Smooth muscle cell (in vitro differentiated cells): ENCODE results near the gene BHMT. TPM values are rescaled to one million over a fixed set of nuclear protein-coding genes. Genes with fewer than 3 reads are reported as not detected.
"Not testable (repeated sequence)": the region's sequence is repeated elsewhere in the genome, so short reads cannot be mapped to it uniquely, and the experiment has no call there.

Source experiments
- DNase-seq: peaks from one replicate; lab custom pipeline; 2025; ENCODE audit not compliant: unreplicated experiment; lab: John Stamatoyannopoulos, UW
- H2AFZ ChIP-seq: fragments of 200-600 bp; sonication (generic); 2 replicates; pipeline ENCODE4 v1.6.0; 2016; ENCODE audit warnings: antibody characterized with exemption, low read depth, mild to moderate bottlenecking
- H3F3A ChIP-seq: fragments of 200-600 bp; sonication (generic); 2 replicates; pipeline ENCODE4 v1.6.0; 2017; ENCODE audit warnings: antibody characterized with exemption, low read depth
- H3K27ac ChIP-seq: fragments of 200-600 bp; sonication (generic); 2 replicates; pipeline ENCODE4 v1.5.1; 2016; ENCODE audit warnings: low read depth, mild to moderate bottlenecking
- H3K27me3 ChIP-seq: fragments of 200-600 bp; sonication (generic); 2 replicates; pipeline ENCODE4 v1.6.1; 2016; ENCODE audit warnings: low read depth, mild to moderate bottlenecking
- H3K36me3 ChIP-seq: fragments of 200-600 bp; sonication (generic); 2 replicates; pipeline ENCODE4 v1.5.1; 2016; ENCODE audit warnings: low read depth
- H3K4me1 ChIP-seq: fragments of 200-600 bp; sonication (generic); 2 replicates; pipeline ENCODE4 v1.5.1; 2016; ENCODE audit warnings: low read depth
- H3K4me2 ChIP-seq: fragments of 200-600 bp; sonication (generic); 2 replicates; pipeline ENCODE4 v1.6.0; 2016; ENCODE audit warnings: mild to moderate bottlenecking
- H3K4me3 ChIP-seq: fragments of 200-600 bp; sonication (generic); 2 replicates; pipeline ENCODE4 v1.5.1; 2016; ENCODE audit warnings: mild to moderate bottlenecking
- H3K79me2 ChIP-seq: fragments of 200-600 bp; sonication (generic); 2 replicates; pipeline ENCODE4 v1.6.0; 2016; ENCODE audit warnings: low read depth, mild to moderate bottlenecking
- H3K9ac ChIP-seq: fragments of 200-600 bp; sonication (generic); 2 replicates; pipeline ENCODE4 v1.6.0; 2016; ENCODE audit warnings: low read depth
- H3K9me3 ChIP-seq: fragments of 200-600 bp; sonication (generic); replicated peaks from 2 replicates; pipeline ENCODE4 v1.5.1; 2016; ENCODE audit warnings: low read depth
- H4K20me1 ChIP-seq: fragments of 200-600 bp; sonication (generic); 2 replicates; pipeline ENCODE4 v1.6.0; 2016; ENCODE audit warnings: low read depth
- WGBS: methylation state at CpG from one replicate; pipeline ENCODE4 v1.1.7; 2016; ENCODE audit warnings: low lambda C conversion rate; 5-methylcytosine and 5-hydroxymethylcytosine counted together
- polyA plus RNA-seq: library from polyadenylated mRNA; unstranded; fragments of >200 nt; fragmentation: Nextera tagmentation; extraction: Ambion mirVana; gene quantifications from 2 replicates; pipeline ENCODE4 v1.2.1, GENCODE V29; 2016
- total RNA-seq: library from RNA; depleted of rRNA; stranded (reverse); fragments of >200 nt; gene quantifications from 2 replicates; pipeline ENCODE4 v1.2.3, GENCODE V29; 2014
- TF ChIP-seq, protein P1 (sequence below): fragments of 200-600 bp; sonication (generic); IDR thresholded peaks from 2 replicates; pipeline ENCODE4 v1.5.1; 2017; ENCODE audit warnings: borderline replicate concordance, mild to moderate bottlenecking, antibody characterized with exemption; ENCODE audit not compliant: insufficient read depth, poor library complexity, severe bottlenecking

The BHMT gene
- total and polyA plus RNA-seq, 2 experiments from 2014 or later, result not detected

- Histone ChIP-seq H3K9me3 (no peaks in the 10 kb centered on the region), H3K4me1 (no peaks in the 10 kb centered on the region), H3K4me2 (peak overlapping the region; percentile 16), H3K79me2 (no peaks in the 10 kb centered on the region), H3K9ac (no peak overlapping the region), H3K36me3 (no peaks in the 10 kb centered on the region), H4K20me1 (no peaks in the 10 kb centered on the region), H2AFZ (peak overlapping the region; percentile 34), H3F3A (no peaks in the 10 kb centered on the region), H3K27ac (no peak overlapping the region), H3K27me3 (no peaks in the 10 kb centered on the region), H3K4me3 (no peak overlapping the region)
- no peak for DNase-seq
- TF ChIP-seq, protein P1, sequence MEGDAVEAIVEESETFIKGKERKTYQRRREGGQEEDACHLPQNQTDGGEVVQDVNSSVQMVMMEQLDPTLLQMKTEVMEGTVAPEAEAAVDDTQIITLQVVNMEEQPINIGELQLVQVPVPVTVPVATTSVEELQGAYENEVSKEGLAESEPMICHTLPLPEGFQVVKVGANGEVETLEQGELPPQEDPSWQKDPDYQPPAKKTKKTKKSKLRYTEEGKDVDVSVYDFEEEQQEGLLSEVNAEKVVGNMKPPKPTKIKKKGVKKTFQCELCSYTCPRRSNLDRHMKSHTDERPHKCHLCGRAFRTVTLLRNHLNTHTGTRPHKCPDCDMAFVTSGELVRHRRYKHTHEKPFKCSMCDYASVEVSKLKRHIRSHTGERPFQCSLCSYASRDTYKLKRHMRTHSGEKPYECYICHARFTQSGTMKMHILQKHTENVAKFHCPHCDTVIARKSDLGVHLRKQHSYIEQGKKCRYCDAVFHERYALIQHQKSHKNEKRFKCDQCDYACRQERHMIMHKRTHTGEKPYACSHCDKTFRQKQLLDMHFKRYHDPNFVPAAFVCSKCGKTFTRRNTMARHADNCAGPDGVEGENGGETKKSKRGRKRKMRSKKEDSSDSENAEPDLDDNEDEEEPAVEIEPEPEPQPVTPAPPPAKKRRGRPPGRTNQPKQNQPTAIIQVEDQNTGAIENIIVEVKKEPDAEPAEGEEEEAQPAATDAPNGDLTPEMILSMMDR, result no peak
- 49% methylated on average over 6 of the region's 6 CpGs for WGBS
Observed at GRCh38 chr5:79151942-79152671, 40.5 kb downstream of the BHMT start.

GRCh38 chr5:79157305-79157704, 45.7 kb downstream of the BHMT start:
- Histone ChIP-seq H2AFZ (no peak overlapping the region), H3K27ac (no peak overlapping the region), H3K9me3 (no peaks in the 10 kb centered on the region), H3F3A (no peaks in the 10 kb centered on the region), H3K9ac (no peak overlapping the region), H3K79me2 (no peaks in the 10 kb centered on the region), H3K4me2 (no peak overlapping the region), H3K4me1 (no peaks in the 10 kb centered on the region), H3K36me3 (no peaks in the 10 kb centered on the region), H4K20me1 (no peaks in the 10 kb centered on the region), H3K4me3 (no peak overlapping the region), H3K27me3 (no peaks in the 10 kb centered on the region)
- DNase-seq, result no peak
- TF ChIP-seq, protein P1, result no peak
- WGBS, result 74% methylated on average over 2 of the region's 2 CpGs

GRCh38 chr5:79161647-79162046, 50.0 kb downstream of the BHMT start:
- H3K9me3 ChIP-seq, H3K9ac ChIP-seq, H3K36me3 ChIP-seq, H4K20me1 ChIP-seq, H3K4me3 ChIP-seq, H3K4me1 ChIP-seq, H3K4me2 ChIP-seq, H3K27ac ChIP-seq, H3F3A ChIP-seq, DNase-seq, H3K79me2 ChIP-seq, H3K27me3 ChIP-seq, H2AFZ ChIP-seq: not testable (repeated sequence)
- WGBS, result 88% methylated on average over 7 of the region's 7 CpGs

GRCh38 chr5:79168031-79168430, 56.4 kb downstream of the BHMT start:
- TF ChIP-seq, protein P1, result no peak
- H3K4me2 ChIP-seq, result no peak overlapping the region
- H3K4me3 ChIP-seq, result no peak overlapping the region
- DNase-seq, result no peak
- no peak overlapping the region for H2AFZ ChIP-seq
- peaks cover 4% of the 10 kb centered on the region for H3K4me1 ChIP-seq
- no peaks in the 10 kb centered on the region for H3K27me3 ChIP-seq
- H3K9me3 ChIP-seq, result no peaks in the 10 kb centered on the region
- H3K79me2 ChIP-seq, result no peaks in the 10 kb centered on the region
- no peak overlapping the region for H3K27ac ChIP-seq
- no peaks in the 10 kb centered on the region for H3K36me3 ChIP-seq
- H4K20me1 ChIP-seq, result no peaks in the 10 kb centered on the region
- H3F3A ChIP-seq, result no peaks in the 10 kb centered on the region
- H3K9ac ChIP-seq, result no peak overlapping the region
